HepG2 (cell line): Measurements from ENCODE around the gene COMMD4. TPM values are rescaled to one million over a fixed set of nuclear protein-coding genes. Genes with fewer than 3 reads are reported as not detected.

ENCODE experiments used
- ATAC-seq: fragments of 200-7000 bp; cut with Tn5 transposase; 3 replicates; pipeline ENCODE4 v1.9.1; 2020; ENCODE audit warnings: mild to moderate bottlenecking, moderate library complexity
- BruUV-seq: library from RNA; stranded (reverse); fragments of 400-500 nt; replicated peaks from 2 replicates; lab custom pipeline; 2021; lab: Mats Ljungman, UMichigan
- CTCF ChIA-PET: fragments of 300-600 bp; formaldehyde crosslinking; extraction: SDS; loops from one replicate; lab custom pipeline; 2021; ENCODE audit warnings: low total read pairs, inconsistent platforms, low intra/inter-chr PET ratio; lab: Yijun Ruan, JAX
- POLR2A ChIA-PET: fragments of 350-600 bp; sonication (Branson Sonifier 250); formaldehyde crosslinking; loops from one replicate; lab custom pipeline; 2020; ENCODE audit warnings: antibody characterized with exemption, inconsistent platforms; lab: Yijun Ruan, JAX
- DNase-seq: peaks from one replicate; pipeline ENCODE4 v3.0.0-alpha.2; 2015; ENCODE audit warnings: low spot score
- FAIRE-seq: peaks from 3 replicates; lab custom pipeline; 2011; peaks lifted over from hg19 to GRCh38; lab: Jason Lieb, UNC
- H2AFZ ChIP-seq: one replicate; pipeline ENCODE4 v1.6.1; 2011; ENCODE audit warnings: low read length, inconsistent platforms
- H3K27ac ChIP-seq: fragments of 300-600 bp; 3 replicates; pipeline ENCODE4 v1.8.0; 2011; ENCODE audit warnings: mixed run types, mild to moderate bottlenecking, mixed read lengths, low read length, inconsistent platforms; ENCODE audit not compliant: insufficient read depth; ENCODE audit errors: extremely low read length
- H3K27me3 ChIP-seq, 2 experiments: fragments of 200-600 bp in 1 of 2; 2 replicates in 1 of 2; 3 replicates in 1 of 2; pipeline versions ENCODE4 v1.6.0 to v1.8.0; 2011; ENCODE audit warnings: low read length in 2 of 2, mild to moderate bottlenecking in 2 of 2, moderate library complexity in 2 of 2, inconsistent platforms in 1 of 2; ENCODE audit not compliant: insufficient read depth in 2 of 2, control insufficient read depth in 1 of 2
- H3K36me3 ChIP-seq, 2 experiments: fragments of 200-600 bp in 1 of 2; replicated peaks in 1 of 2; 2 replicates in 1 of 2; 3 replicates in 1 of 2; pipeline versions ENCODE4 v1.5.1 to v1.8.0; 2011; ENCODE audit warnings: low read length in 2 of 2, inconsistent platforms in 1 of 2; ENCODE audit not compliant: insufficient read depth in 2 of 2, control insufficient read depth in 1 of 2
- H3K4me1 ChIP-seq: 2 replicates; pipeline ENCODE4 v1.5.1; 2012; ENCODE audit warnings: low read length, inconsistent platforms; ENCODE audit not compliant: insufficient read depth
- H3K4me2 ChIP-seq: 2 replicates; pipeline ENCODE4 v1.6.0; 2011; ENCODE audit warnings: low read depth, low read length, inconsistent platforms
- H3K4me3 ChIP-seq, 3 experiments: fragments of 200-600 bp in 1 of 3; sonication (generic), shearing (Covaris generic) in 1 of 3; replicated peaks in 1 of 3; 2 replicates each; pipeline ENCODE4 v1.5.1; 2011 to 2016; ENCODE audit warnings: low read length in 3 of 3, inconsistent platforms in 2 of 3, low read depth in 2 of 3, mild to moderate bottlenecking in 2 of 3, control low read depth in 1 of 3, mixed read lengths in 1 of 3; ENCODE audit not compliant: insufficient read depth in 1 of 3
- H3K79me2 ChIP-seq: one replicate; pipeline ENCODE4 v1.6.1; 2011; ENCODE audit warnings: low read length, inconsistent platforms; ENCODE audit not compliant: insufficient read depth
- H3K9ac ChIP-seq: 2 replicates; pipeline ENCODE4 v1.6.0; 2011; ENCODE audit warnings: mild to moderate bottlenecking, low read depth, low read length, inconsistent platforms; ENCODE audit not compliant: insufficient read depth
- H3K9me3 ChIP-seq: 2 replicates; pipeline ENCODE4 v1.5.1; 2012; ENCODE audit warnings: mild to moderate bottlenecking, low read length
- H4K20me1 ChIP-seq: 2 replicates; pipeline ENCODE4 v1.6.0; 2011; ENCODE audit warnings: inconsistent platforms, mild to moderate bottlenecking, low read length, moderate library complexity; ENCODE audit not compliant: insufficient read depth
- AGO2 ChIP-seq: fragments of 200-400 bp; formaldehyde crosslinking; optimal IDR thresholded peaks from 2 replicates; pipeline ENCODE3; 2017; ENCODE audit warnings: mild to moderate bottlenecking, low read depth, low read length, moderate library complexity
- CREB1 ChIP-seq, 2 experiments: fragments of 450-650 bp in 1 of 2; IDR thresholded peaks; 2 replicates each; pipeline ENCODE4 v1.6.1; 2016 to 2017; ENCODE audit warnings: control low read depth in 1 of 2, mild to moderate bottlenecking in 1 of 2, missing compliant biosample characterization in 1 of 2, missing genetic modification characterization in 1 of 2
- MAFF ChIP-seq: IDR thresholded peaks from 2 replicates; pipeline ENCODE4 v1.6.1; 2011; ENCODE audit warnings: low read depth, low read length, improper control_type of control experiment
- MTERF4 ChIP-seq: sonication (generic); formaldehyde crosslinking; IDR thresholded peaks from 2 replicates; pipeline ENCODE4 v1.8.0; 2023; ENCODE audit warnings: mild to moderate bottlenecking, missing genetic modification reagents
- PAF1 ChIP-seq: IDR thresholded peaks from 2 replicates; pipeline ENCODE4 v1.6.1; 2016; ENCODE audit warnings: missing genetic modification reagents, missing compliant biosample characterization
- RBAK ChIP-seq: sonication (generic); formaldehyde crosslinking; IDR thresholded peaks from 2 replicates; pipeline ENCODE4 v1.5.1; 2020; ENCODE audit warnings: mild to moderate bottlenecking, missing genetic modification reagents
- TBP ChIP-seq: sonication (generic); formaldehyde crosslinking; IDR thresholded peaks from 2 replicates; pipeline ENCODE4 v1.5.0; 2020; ENCODE audit warnings: missing genetic modification reagents
- ZNF503 ChIP-seq: sonication (generic); formaldehyde crosslinking; IDR thresholded peaks from 2 replicates; pipeline ENCODE4 v1.4.0; 2020; ENCODE audit warnings: missing genetic modification reagents
- ZNF552 ChIP-seq: sonication (generic); formaldehyde crosslinking; IDR thresholded peaks from 2 replicates; pipeline ENCODE4 v1.9.0; 2022; ENCODE audit warnings: missing genetic modification reagents, mild to moderate bottlenecking, borderline replicate concordance
- ZNF652 ChIP-seq: IDR thresholded peaks from 2 replicates; pipeline ENCODE4 v1.6.1; 2016; ENCODE audit warnings: low read depth, borderline replicate concordance
- ZNF737 ChIP-seq: sonication (generic); formaldehyde crosslinking; IDR thresholded peaks from 2 replicates; pipeline ENCODE4 v1.5.0; 2020; ENCODE audit warnings: missing genetic modification reagents, mild to moderate bottlenecking, borderline replicate concordance
- ZNF75D ChIP-seq: sonication (generic); formaldehyde crosslinking; IDR thresholded peaks from 2 replicates; pipeline ENCODE4 v1.8.1; 2023; ENCODE audit warnings: missing genetic modification reagents, mild to moderate bottlenecking, borderline replicate concordance
- ZNF766 ChIP-seq: sonication (generic); formaldehyde crosslinking; IDR thresholded peaks from 2 replicates; pipeline ENCODE4 v1.5.0; 2020; ENCODE audit warnings: missing genetic modification reagents, borderline replicate concordance
- ZNF768 ChIP-seq: sonication (generic); formaldehyde crosslinking; IDR thresholded peaks from 2 replicates; pipeline ENCODE4 v1.4.0; 2020; ENCODE audit warnings: missing genetic modification reagents
- ZSCAN12 ChIP-seq: sonication (generic); formaldehyde crosslinking; IDR thresholded peaks from 2 replicates; pipeline ENCODE4 v1.9.0; 2021; ENCODE audit warnings: mild to moderate bottlenecking, missing genetic modification reagents
- ZSCAN31 ChIP-seq: sonication (generic); formaldehyde crosslinking; IDR thresholded peaks from 2 replicates; pipeline ENCODE4 v1.5.0; 2020; ENCODE audit warnings: low read depth, mild to moderate bottlenecking, missing genetic modification reagents
- WGBS: methylation state at CpG from one replicate; pipeline ENCODE4 v1.1.6; 2017; ENCODE audit warnings: low lambda C conversion rate; 5-methylcytosine and 5-hydroxymethylcytosine counted together
- in situ Hi-C: cut with HindIII; loops from 2 replicates; pipeline ENCODE4 v1.10.0; 2017; ENCODE audit warnings: low pct_unique_long_range_greater_than_20kb; ENCODE audit not compliant: extremely low pct_ligation_motif_present
- intact Hi-C: fragments of 100-400 bp; cut with micrococcal nuclease; formaldehyde crosslinking; loops from one replicate; pipeline ENCODE4 v1.10.0; 2022; ENCODE audit not compliant: unreplicated experiment
- polyA plus RNA-seq, 8 experiments: library from polyadenylated mRNA; depleted of rRNA in 3 of 8; stranded (reverse) in 7 of 8; unstranded in 1 of 8; fragments of >200 nt; fragmentation: Illumina TruSeq in 4 of 8; extraction: Trizol in 4 of 8; gene quantifications; 2 replicates each; pipeline versions ENCODE4 v1.2.1 to v1.2.3, GENCODE V29; 2011 to 2016; ENCODE audit warnings: low read depth in 4 of 8, missing spikeins in 1 of 8, mixed read lengths in 1 of 8; ENCODE audit not compliant: insufficient read depth in 1 of 8
- total RNA-seq, 5 experiments: library from RNA; depleted of rRNA; stranded (reverse); fragments of >200 nt; fragmentation: Illumina TruSeq; extraction: Trizol; gene quantifications; 2 replicates each; pipeline ENCODE4 v1.2.3, GENCODE V29; 2016; ENCODE audit warnings: low read depth in 1 of 5

COMMD4 gene
- total and polyA plus RNA-seq, 2 of the 13 experiments (the other 11 are each of a cell fraction or from before 2014, with no cell fraction given) = 45.8 to 89.9 TPM

GRCh38 chr15:75353604-75354003, 17.7 kb downstream of the COMMD4 start (continued):
- TF ChIP-seq AGO2 (peak; percentile 15), MTERF4 (no peak), ZNF766 (CRISPR knock-in tag) (no peak)

GRCh38 chr15:75354454-75354853, 18.6 kb downstream of the COMMD4 start:
- WGBS = 90% methylated on average over 5 of the region's 7 CpGs
- no peak for FAIRE-seq

GRCh38 chr15:75355369-75355768, 19.5 kb downstream of the COMMD4 start:
- H3K27ac ChIP-seq = no peak overlapping the region
- in situ Hi-C loops = no loop called here
- BruUV-seq = no TSS peak
- FAIRE-seq = no peak
- H2AFZ ChIP-seq = no peak overlapping the region
- ChIA-PET CTCF (no interaction called here), POLR2A (interaction anchor here (5.6 kb wide), 1 partner anchor 13 kb away, joined by 40 read pairs; the partner anchor contains the start of gene MAN2C1)
- H3K4me1 ChIP-seq = peaks cover 10% of the 10 kb centered on the region
- WGBS = 100% methylated on average over 1 of the region's 4 CpGs
- DNase-seq = no peak
- no peak overlapping the region for H3K4me3 ChIP-seq
- H3K9ac ChIP-seq = no peak overlapping the region
- H4K20me1 ChIP-seq = no peaks in the 10 kb centered on the region
- H3K4me2 ChIP-seq = no peak overlapping the region
- ATAC-seq = no peak
- peaks cover 13 to 19% of the 10 kb centered on the region in 2 experiments; a peak in 3 of 5 replicates for H3K36me3 ChIP-seq
- no peaks in the 10 kb centered on the region for H3K79me2 ChIP-seq
- intact Hi-C loops = no loop called here
- H3K9me3 ChIP-seq = no peaks in the 10 kb centered on the region
- H3K27me3 ChIP-seq = no peaks in the 10 kb centered on the region
- TF ChIP-seq ZSCAN12 (CRISPR knock-in tag) = no peak
- TF ChIP-seq ZNF768 (CRISPR knock-in tag) = no peak
- TF ChIP-seq CREB1 (IDR thresholded peaks at IDR 0.05) = no peak
- TF ChIP-seq CREB1 (CRISPR knock-in tag; IDR thresholded peaks at IDR 0.05) = no peak
- no peak for TF ChIP-seq RBAK (CRISPR knock-in tag)
- no peak for TF ChIP-seq ZNF503 (CRISPR knock-in tag)
- TF ChIP-seq PAF1 = no peak
- TF ChIP-seq ZNF75D = no peak
- no peak for TF ChIP-seq ZNF737 (CRISPR knock-in tag)
- TF ChIP-seq ZNF552 (CRISPR knock-in tag) = no peak
- no peak for TF ChIP-seq TBP
- no peak for TF ChIP-seq ZNF652 (CRISPR knock-in tag)

More at GRCh38 chr15:75354454-75354853, 18.6 kb downstream of the COMMD4 start:
- H3K4me1 ChIP-seq = peaks cover 10% of the 10 kb centered on the region
- ChIA-PET POLR2A (interaction anchor here (0.9 to 5.6 kb wide), 3 partner anchors 9 to 105 kb away, joined by 3 to 40 read pairs (median 7); partner anchors contain the start of gene MAN2C1), CTCF (no interaction called here)
- in situ Hi-C loops = no loop called here
- no peaks in the 10 kb centered on the region for H3K27me3 ChIP-seq
- peaks cover 10 to 15% of the 10 kb centered on the region in 2 experiments; a peak in 2 of 5 replicates for H3K36me3 ChIP-seq
- intact Hi-C loops = no loop called here
- H4K20me1 ChIP-seq = no peaks in the 10 kb centered on the region
- TF ChIP-seq AGO2 = peak; percentile 76
- TF ChIP-seq ZSCAN31 = no peak
- no peak for TF ChIP-seq MAFF
- no peak overlapping the region for H3K9ac ChIP-seq
- H3K4me3 ChIP-seq = no peak overlapping the region
- DNase-seq (no peak), ATAC-seq (peak; percentile 16)
- no peak overlapping the region for H3K27ac ChIP-seq
- BruUV-seq = no TSS peak
- no peaks in the 10 kb centered on the region for H3K9me3 ChIP-seq
- no peaks in the 10 kb centered on the region for H3K79me2 ChIP-seq
- H2AFZ ChIP-seq = no peak overlapping the region
- no peak overlapping the region for H3K4me2 ChIP-seq
